PC-9 (cell line): ENCODE measurements around the gene NPY4R.
"Not testable (repeated sequence)": the region's sequence is repeated elsewhere in the genome, so short reads cannot be mapped to it uniquely, and the experiment has no call there.

ENCODE experiments used
- EZH2 ChIP-seq: fragments of 200-600 bp; sonication (generic); IDR thresholded peaks from 2 replicates; pipeline ENCODE4 v1.8.0; 2017; ENCODE audit warnings: antibody characterized with exemption, low read depth
- TF ChIP-seq, protein P1 (sequence below): fragments of 200-600 bp; sonication (generic); conservative IDR thresholded peaks from 2 replicates; pipeline ENCODE4 v1.6.1; 2017; ENCODE audit warnings: mixed run types, antibody characterized with exemption, mild to moderate bottlenecking, moderate library complexity

DNA sequence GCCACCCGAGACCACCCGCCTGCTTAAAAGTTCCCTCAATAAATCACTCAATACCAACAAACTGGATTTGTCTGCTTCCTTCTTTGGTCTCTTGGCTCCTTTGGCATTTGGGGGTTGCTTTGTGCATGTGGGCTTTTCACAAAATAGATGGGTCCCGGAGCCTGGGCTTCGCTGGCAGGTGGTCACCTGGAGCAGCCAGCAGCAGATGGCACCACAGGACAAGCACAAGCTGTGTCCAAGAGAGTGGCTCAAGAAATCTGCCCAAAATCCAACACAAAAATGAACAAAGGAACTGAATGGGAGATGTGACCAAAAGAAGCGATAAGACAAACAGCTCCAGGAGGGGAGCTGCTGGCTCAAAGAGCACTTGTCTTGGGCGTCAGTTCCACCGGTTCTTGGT, 6.2 kb downstream of the NPY4R start:
- TF ChIP-seq EZH2: not testable (repeated sequence)
- TF ChIP-seq, protein P1, sequence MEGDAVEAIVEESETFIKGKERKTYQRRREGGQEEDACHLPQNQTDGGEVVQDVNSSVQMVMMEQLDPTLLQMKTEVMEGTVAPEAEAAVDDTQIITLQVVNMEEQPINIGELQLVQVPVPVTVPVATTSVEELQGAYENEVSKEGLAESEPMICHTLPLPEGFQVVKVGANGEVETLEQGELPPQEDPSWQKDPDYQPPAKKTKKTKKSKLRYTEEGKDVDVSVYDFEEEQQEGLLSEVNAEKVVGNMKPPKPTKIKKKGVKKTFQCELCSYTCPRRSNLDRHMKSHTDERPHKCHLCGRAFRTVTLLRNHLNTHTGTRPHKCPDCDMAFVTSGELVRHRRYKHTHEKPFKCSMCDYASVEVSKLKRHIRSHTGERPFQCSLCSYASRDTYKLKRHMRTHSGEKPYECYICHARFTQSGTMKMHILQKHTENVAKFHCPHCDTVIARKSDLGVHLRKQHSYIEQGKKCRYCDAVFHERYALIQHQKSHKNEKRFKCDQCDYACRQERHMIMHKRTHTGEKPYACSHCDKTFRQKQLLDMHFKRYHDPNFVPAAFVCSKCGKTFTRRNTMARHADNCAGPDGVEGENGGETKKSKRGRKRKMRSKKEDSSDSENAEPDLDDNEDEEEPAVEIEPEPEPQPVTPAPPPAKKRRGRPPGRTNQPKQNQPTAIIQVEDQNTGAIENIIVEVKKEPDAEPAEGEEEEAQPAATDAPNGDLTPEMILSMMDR: not testable (repeated sequence)
